HTR-8/SVneo (cell line): ENCODE measurements around the gene ACBD7.

Source experiments
- DNase-seq: peaks from one replicate; pipeline ENCODE4 v3.0.0; 2011; ENCODE audit warnings: low spot score, mixed read lengths; ENCODE audit not compliant: insufficient read length
- FAIRE-seq: peaks from 2 replicates; lab custom pipeline; 2011; peaks lifted over from hg19 to GRCh38; lab: Jason Lieb, UNC

ACBD7 gene

DNA sequence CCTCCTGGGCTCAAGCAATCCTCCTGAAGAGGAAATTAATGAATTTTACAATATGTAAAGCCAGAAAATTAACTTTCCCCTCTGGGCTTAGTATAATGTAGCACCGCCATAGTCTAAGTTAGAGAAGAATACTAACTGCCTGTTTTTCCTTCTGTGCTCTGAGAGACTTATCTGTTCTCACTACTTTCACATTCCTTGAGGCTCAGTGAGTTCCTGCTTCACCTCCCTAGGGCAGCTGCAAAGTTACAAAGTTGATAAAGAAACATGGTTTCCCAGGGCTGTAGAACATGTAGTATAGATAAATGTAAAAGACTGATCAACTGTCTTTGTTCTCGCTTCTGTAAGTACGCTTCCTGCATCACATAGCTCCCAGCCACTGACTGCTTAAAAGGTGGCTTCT lies 60.8 kb downstream of the ACBD7 start:
- FAIRE-seq (no peak), DNase-seq (no peak)
